K562 (cell line): ENCODE measurements around the gene DLGAP3.

Experiments
- EP300 ChIP-seq: IDR thresholded peaks from 2 replicates; pipeline ENCODE4 v1.6.1; 2012; ENCODE audit warnings: low read length, improper control_type of control experiment
- MEF2D ChIP-seq: conservative IDR thresholded peaks from 2 replicates; pipeline ENCODE4 v1.6.1; 2016; ENCODE audit warnings: low read depth, missing genetic modification characterization, missing compliant biosample characterization
- RAD21 ChIP-seq, 2 experiments: fragments of 250-450 bp in 1 of 2; fragments of 450-650 bp in 1 of 2; sonication (Bioruptor Pico) in 1 of 2; formaldehyde crosslinking in 1 of 2; IDR thresholded peaks in 1 of 2; conservative IDR thresholded peaks in 1 of 2; 2 replicates each; pipeline versions ENCODE4 v1.4.0 to v1.8.0; 2020 to 2022; ENCODE audit warnings: mild to moderate bottlenecking in 2 of 2, moderate library complexity in 1 of 2
- RHOXF2B ChIP-seq: fragments of 250-450 bp; sonication (Bioruptor Pico); conservative IDR thresholded peaks from 2 replicates; pipeline ENCODE4 v1.5.1; 2021
- SMARCB1 ChIP-seq: IDR thresholded peaks from 2 replicates; pipeline ENCODE4 v1.6.1; 2011; ENCODE audit warnings: improper control_type of control experiment, low read depth; ENCODE audit not compliant: insufficient read length
- TBL1XR1 ChIP-seq, 2 experiments: IDR thresholded peaks; 2 replicates each; pipeline ENCODE4 v1.6.1; 2012; ENCODE audit warnings: improper control_type of control experiment in 2 of 2, low read length in 2 of 2, mild to moderate bottlenecking in 1 of 2
- TF ChIP-seq, protein P1 (sequence below): sonication (generic); formaldehyde crosslinking; IDR thresholded peaks from 2 replicates; pipeline ENCODE4 v1.9.0; 2022; ENCODE audit warnings: mild to moderate bottlenecking, missing genetic modification reagents
- TF ChIP-seq, protein P2 (sequence below): sonication (generic); formaldehyde crosslinking; IDR thresholded peaks from 2 replicates; pipeline ENCODE4 v1.8.0; 2022; ENCODE audit warnings: mild to moderate bottlenecking, low read depth, missing genetic modification reagents
- TF ChIP-seq, protein P3 (sequence below), 3 experiments: IDR thresholded peaks in 2 of 3; conservative IDR thresholded peaks in 1 of 3; 2 replicates each; pipeline ENCODE4 v1.5.1; 2011 to 2012; ENCODE audit warnings: low read length in 3 of 3, mild to moderate bottlenecking in 3 of 3, control low read depth in 2 of 3, improper control_type of control experiment in 1 of 3, inconsistent platforms in 1 of 3, low read depth in 1 of 3, mixed read lengths in 1 of 3, moderate library complexity in 1 of 3; ENCODE audit not compliant: insufficient read depth in 2 of 3
- TF ChIP-seq, protein P4 (sequence below): sonication (generic); formaldehyde crosslinking; IDR thresholded peaks from 2 replicates; pipeline ENCODE4 v1.8.1; 2022; ENCODE audit warnings: missing genetic modification reagents
- TF ChIP-seq, protein P5 (sequence below): fragments of 450-650 bp; formaldehyde crosslinking; conservative IDR thresholded peaks from 2 replicates; pipeline ENCODE4 v1.4.0; 2022; ENCODE audit warnings: mild to moderate bottlenecking, missing genetic modification characterization

DNA sequence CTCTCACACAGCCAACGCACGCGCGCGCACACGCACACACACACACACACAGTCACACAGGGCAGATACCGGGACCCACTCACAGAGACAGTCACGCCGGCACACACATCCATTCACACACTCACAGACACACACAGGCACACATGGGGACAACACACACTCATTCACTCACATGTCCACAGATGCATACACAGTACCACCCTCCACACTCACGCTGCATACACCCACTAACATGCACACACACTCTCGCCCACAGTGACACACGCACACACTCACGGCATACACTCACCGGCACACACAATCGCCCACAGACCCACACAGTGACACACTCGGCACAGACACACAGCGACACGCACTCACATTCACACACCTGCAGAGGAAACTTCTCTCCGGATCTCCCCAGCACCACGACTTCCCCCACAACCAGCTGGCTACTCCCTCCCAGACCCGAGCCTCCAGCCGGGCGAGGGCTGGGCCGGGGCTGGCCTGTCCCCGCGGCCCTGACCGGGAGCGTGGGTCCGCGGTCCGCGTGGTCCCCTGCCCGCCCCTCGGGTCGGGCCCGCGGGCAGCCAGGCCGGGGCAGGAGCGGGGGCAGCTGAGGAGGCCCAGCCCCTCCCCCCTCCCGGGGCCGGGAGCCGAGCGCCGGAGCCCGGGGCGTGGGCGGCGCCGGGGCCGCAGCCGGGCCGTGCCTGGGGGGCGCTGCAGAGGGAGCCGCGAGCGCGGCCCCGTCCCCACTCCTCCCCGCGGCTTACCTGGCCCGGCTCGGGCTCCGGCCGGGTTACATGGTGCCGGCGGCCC is 552 bp downstream of the DLGAP3 start:
- no peak for TF ChIP-seq MEF2D (tag)
- no peak for TF ChIP-seq TBL1XR1 (IDR thresholded peaks at IDR 0.05; ENCODE audit: low read length in 2 of 2)
- TF ChIP-seq SMARCB1 = no peak
- TF ChIP-seq, protein P1, sequence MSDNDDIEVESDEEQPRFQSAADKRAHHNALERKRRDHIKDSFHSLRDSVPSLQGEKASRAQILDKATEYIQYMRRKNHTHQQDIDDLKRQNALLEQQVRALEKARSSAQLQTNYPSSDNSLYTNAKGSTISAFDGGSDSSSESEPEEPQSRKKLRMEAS (CRISPR knock-in tag) = no peak
- TF ChIP-seq, protein P2, sequence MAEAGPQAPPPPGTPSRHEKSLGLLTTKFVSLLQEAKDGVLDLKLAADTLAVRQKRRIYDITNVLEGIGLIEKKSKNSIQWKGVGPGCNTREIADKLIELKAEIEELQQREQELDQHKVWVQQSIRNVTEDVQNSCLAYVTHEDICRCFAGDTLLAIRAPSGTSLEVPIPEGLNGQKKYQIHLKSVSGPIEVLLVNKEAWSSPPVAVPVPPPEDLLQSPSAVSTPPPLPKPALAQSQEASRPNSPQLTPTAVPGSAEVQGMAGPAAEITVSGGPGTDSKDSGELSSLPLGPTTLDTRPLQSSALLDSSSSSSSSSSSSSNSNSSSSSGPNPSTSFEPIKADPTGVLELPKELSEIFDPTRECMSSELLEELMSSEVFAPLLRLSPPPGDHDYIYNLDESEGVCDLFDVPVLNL = no peak
- TF ChIP-seq RAD21 (CRISPR knock-in tag; conservative IDR thresholded peaks at IDR 0.05 in 1 of 2, IDR thresholded peaks at IDR 0.05 in 1 of 2) = no peak
- TF ChIP-seq, protein P3, sequence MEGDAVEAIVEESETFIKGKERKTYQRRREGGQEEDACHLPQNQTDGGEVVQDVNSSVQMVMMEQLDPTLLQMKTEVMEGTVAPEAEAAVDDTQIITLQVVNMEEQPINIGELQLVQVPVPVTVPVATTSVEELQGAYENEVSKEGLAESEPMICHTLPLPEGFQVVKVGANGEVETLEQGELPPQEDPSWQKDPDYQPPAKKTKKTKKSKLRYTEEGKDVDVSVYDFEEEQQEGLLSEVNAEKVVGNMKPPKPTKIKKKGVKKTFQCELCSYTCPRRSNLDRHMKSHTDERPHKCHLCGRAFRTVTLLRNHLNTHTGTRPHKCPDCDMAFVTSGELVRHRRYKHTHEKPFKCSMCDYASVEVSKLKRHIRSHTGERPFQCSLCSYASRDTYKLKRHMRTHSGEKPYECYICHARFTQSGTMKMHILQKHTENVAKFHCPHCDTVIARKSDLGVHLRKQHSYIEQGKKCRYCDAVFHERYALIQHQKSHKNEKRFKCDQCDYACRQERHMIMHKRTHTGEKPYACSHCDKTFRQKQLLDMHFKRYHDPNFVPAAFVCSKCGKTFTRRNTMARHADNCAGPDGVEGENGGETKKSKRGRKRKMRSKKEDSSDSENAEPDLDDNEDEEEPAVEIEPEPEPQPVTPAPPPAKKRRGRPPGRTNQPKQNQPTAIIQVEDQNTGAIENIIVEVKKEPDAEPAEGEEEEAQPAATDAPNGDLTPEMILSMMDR (IDR thresholded peaks at IDR 0.05 in 2 of 3, conservative IDR thresholded peaks at IDR 0.05 in 1 of 3; ENCODE audit: insufficient read depth in 2 of 3, low read depth in 1 of 3, low read length in 3 of 3) = 0 out of 6 replicates have a peak, but pooled peaks of 1 of the 3 experiments have one; percentile 3
- TF ChIP-seq, protein P4, sequence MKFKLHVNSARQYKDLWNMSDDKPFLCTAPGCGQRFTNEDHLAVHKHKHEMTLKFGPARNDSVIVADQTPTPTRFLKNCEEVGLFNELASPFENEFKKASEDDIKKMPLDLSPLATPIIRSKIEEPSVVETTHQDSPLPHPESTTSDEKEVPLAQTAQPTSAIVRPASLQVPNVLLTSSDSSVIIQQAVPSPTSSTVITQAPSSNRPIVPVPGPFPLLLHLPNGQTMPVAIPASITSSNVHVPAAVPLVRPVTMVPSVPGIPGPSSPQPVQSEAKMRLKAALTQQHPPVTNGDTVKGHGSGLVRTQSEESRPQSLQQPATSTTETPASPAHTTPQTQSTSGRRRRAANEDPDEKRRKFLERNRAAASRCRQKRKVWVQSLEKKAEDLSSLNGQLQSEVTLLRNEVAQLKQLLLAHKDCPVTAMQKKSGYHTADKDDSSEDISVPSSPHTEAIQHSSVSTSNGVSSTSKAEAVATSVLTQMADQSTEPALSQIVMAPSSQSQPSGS (CRISPR knock-in tag) = no peak
- TF ChIP-seq, protein P5, sequence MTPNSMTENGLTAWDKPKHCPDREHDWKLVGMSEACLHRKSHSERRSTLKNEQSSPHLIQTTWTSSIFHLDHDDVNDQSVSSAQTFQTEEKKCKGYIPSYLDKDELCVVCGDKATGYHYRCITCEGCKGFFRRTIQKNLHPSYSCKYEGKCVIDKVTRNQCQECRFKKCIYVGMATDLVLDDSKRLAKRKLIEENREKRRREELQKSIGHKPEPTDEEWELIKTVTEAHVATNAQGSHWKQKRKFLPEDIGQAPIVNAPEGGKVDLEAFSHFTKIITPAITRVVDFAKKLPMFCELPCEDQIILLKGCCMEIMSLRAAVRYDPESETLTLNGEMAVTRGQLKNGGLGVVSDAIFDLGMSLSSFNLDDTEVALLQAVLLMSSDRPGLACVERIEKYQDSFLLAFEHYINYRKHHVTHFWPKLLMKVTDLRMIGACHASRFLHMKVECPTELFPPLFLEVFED (CRISPR knock-in tag) = no peak
- TF ChIP-seq RHOXF2B = no peak
- TF ChIP-seq EP300 = no peak
